K562 (cell line): Measurements from ENCODE around the gene FADS6. TPM values are rescaled to one million over a fixed set of nuclear protein-coding genes. Genes with fewer than 3 reads are reported as not detected.

ENCODE experiments used
- BCOR ChIP-seq: fragments of 450-650 bp; IDR thresholded peaks from 2 replicates; pipeline ENCODE4 v1.6.1; 2016
- CEBPB ChIP-seq: fragments of 450-650 bp; IDR thresholded peaks from 2 replicates; pipeline ENCODE4 v1.6.1; 2016; ENCODE audit warnings: missing genetic modification characterization, missing compliant biosample characterization
- CHD4 ChIP-seq: fragments of 200-600 bp; sonication (generic); IDR thresholded peaks from 3 replicates; pipeline ENCODE4 v1.6.1; 2012; ENCODE audit warnings: low read depth, mild to moderate bottlenecking, mixed read lengths, low read length, inconsistent platforms; ENCODE audit not compliant: insufficient read depth, insufficient replicate concordance, poor library complexity, severe bottlenecking
- CTCFL ChIP-seq: IDR thresholded peaks from 2 replicates; pipeline ENCODE4 v1.6.1; 2011; ENCODE audit warnings: borderline replicate concordance, low read depth, mild to moderate bottlenecking, moderate library complexity, low read length; ENCODE audit not compliant: insufficient read depth, poor library complexity, severe bottlenecking
- EP400 ChIP-seq: fragments of 450-650 bp; IDR thresholded peaks from 2 replicates; pipeline ENCODE4 v1.6.1; 2017; ENCODE audit warnings: antibody characterized with exemption, mild to moderate bottlenecking, moderate library complexity
- FOXJ2 ChIP-seq: fragments of 200-800 bp; sonication (Bioruptor generic); IDR thresholded peaks from 2 replicates; pipeline ENCODE4 v1.6.1; 2016; ENCODE audit warnings: missing genetic modification characterization, missing compliant biosample characterization
- HDGF ChIP-seq: fragments of 450-650 bp; IDR thresholded peaks from 2 replicates; pipeline ENCODE4 v1.6.1; 2016
- HSF4 ChIP-seq: fragments of 250-450 bp; sonication (Bioruptor Pico); IDR thresholded peaks from 2 replicates; pipeline ENCODE4 v2.1.2; 2022; ENCODE audit warnings: mild to moderate bottlenecking, moderate library complexity, borderline replicate concordance
- ILF3 ChIP-seq: fragments of 450-650 bp; IDR thresholded peaks from 2 replicates; pipeline ENCODE4 v1.6.1; 2018; ENCODE audit warnings: antibody characterized with exemption, mild to moderate bottlenecking, moderate library complexity, borderline replicate concordance
- MTA2 ChIP-seq: fragments of 450-650 bp; IDR thresholded peaks from 2 replicates; pipeline ENCODE4 v1.6.1; 2016; ENCODE audit warnings: low read depth
- NCOR1 ChIP-seq: fragments of 450-650 bp; IDR thresholded peaks from 2 replicates; pipeline ENCODE4 v1.6.1; 2016; ENCODE audit warnings: mild to moderate bottlenecking, moderate library complexity
- NELFE ChIP-seq: IDR thresholded peaks from 2 replicates; pipeline ENCODE4 v1.6.1; 2011; ENCODE audit warnings: mild to moderate bottlenecking; ENCODE audit not compliant: insufficient read depth, insufficient read length
- NFXL1 ChIP-seq: fragments of 450-650 bp; formaldehyde crosslinking; IDR thresholded peaks from 2 replicates; pipeline ENCODE4 v1.4.0; 2021; ENCODE audit warnings: mild to moderate bottlenecking
- PBX2 ChIP-seq, 2 experiments: IDR thresholded peaks in 1 of 2; conservative IDR thresholded peaks in 1 of 2; 2 replicates each; pipeline ENCODE4 v1.6.1; 2016; ENCODE audit warnings: low read depth in 2 of 2, mild to moderate bottlenecking in 1 of 2, missing compliant biosample characterization in 1 of 2, missing genetic modification characterization in 1 of 2, moderate library complexity in 1 of 2
- POLR3A ChIP-seq: IDR thresholded peaks from 2 replicates; pipeline ENCODE4 v1.6.1; 2011; ENCODE audit warnings: borderline replicate concordance, mild to moderate bottlenecking, moderate library complexity; ENCODE audit not compliant: insufficient read length, insufficient read depth; ENCODE audit errors: extremely low read depth
- RBM25 ChIP-seq: fragments of 200-400 bp; formaldehyde crosslinking; IDR thresholded peaks from 2 replicates; pipeline ENCODE4 v1.6.1; 2018; ENCODE audit warnings: low read length, low read depth, moderate library complexity; ENCODE audit not compliant: severe bottlenecking
- RFX5 ChIP-seq: IDR thresholded peaks from 2 replicates; pipeline ENCODE4 v1.6.1; 2011; ENCODE audit warnings: low read depth, mild to moderate bottlenecking, improper control_type of control experiment, low read length
- SMARCA5 ChIP-seq: fragments of 450-650 bp; IDR thresholded peaks from 2 replicates; pipeline ENCODE4 v1.6.1; 2016
- ZBTB34 ChIP-seq: fragments of 250-450 bp; sonication (Bioruptor Pico); IDR thresholded peaks from 2 replicates; pipeline ENCODE4 v1.8.0; 2021; ENCODE audit warnings: mild to moderate bottlenecking, moderate library complexity
- ZC3H11A ChIP-seq: IDR thresholded peaks from 2 replicates; pipeline ENCODE4 v1.6.1; 2012; ENCODE audit warnings: low read depth, low read length, improper control_type of control experiment
- ZNF347 ChIP-seq: fragments of 450-650 bp; formaldehyde crosslinking; IDR thresholded peaks from 2 replicates; pipeline ENCODE4 v1.4.0; 2020; ENCODE audit warnings: low read depth, mild to moderate bottlenecking, moderate library complexity
- ZNF512 ChIP-seq: IDR thresholded peaks from 2 replicates; pipeline ENCODE4 v1.6.1; 2016; ENCODE audit warnings: missing genetic modification characterization, missing compliant biosample characterization
- ZNF695 ChIP-seq: fragments of 450-650 bp; formaldehyde crosslinking; IDR thresholded peaks from 2 replicates; pipeline ENCODE4 v1.4.0; 2020; ENCODE audit warnings: mild to moderate bottlenecking, moderate library complexity
- polyA plus RNA-seq, 8 experiments: library from polyadenylated mRNA; depleted of rRNA in 4 of 8; stranded (reverse) in 5 of 8; unstranded in 3 of 8; fragments of >200 nt; fragmentation: Nextera tagmentation in 2 of 8; fragmentation: Illumina TruSeq in 1 of 8; extraction: Ambion mirVana in 2 of 8; extraction: Trizol in 1 of 8; gene quantifications; 2 replicates each; pipeline versions ENCODE4 v1.2.1 to v1.2.3, GENCODE V29; 2011 to 2014; ENCODE audit warnings: inconsistent platforms in 1 of 8, missing spikeins in 1 of 8
- total RNA-seq, 7 experiments: library from RNA; depleted of rRNA in 6 of 7; stranded (reverse); fragments of >200 nt in 6 of 7; fragmentation: Illumina TruSeq in 2 of 7; extraction: Trizol in 2 of 7; gene quantifications; 2 replicates each; pipeline versions ENCODE4 v1.2.1 to v1.2.3, GENCODE V29; 2011 to 2021; ENCODE audit warnings: low replicate concordance in 1 of 7

FADS6 gene
- total and polyA plus RNA-seq, 9 of the 15 experiments (the other 6 are each of a cell fraction or from before 2014, with no cell fraction given) = 0.18 to 0.22 TPM; not detected in 7

- TF ChIP-seq NCOR1 = no peak
- no peak for TF ChIP-seq ILF3
- TF ChIP-seq HDGF = no peak
- no peak for TF ChIP-seq RFX5
- TF ChIP-seq CHD4 = no peak
- peak; percentile 36; the same call in 1 of the 2 replicates for TF ChIP-seq SMARCA5
- TF ChIP-seq ZBTB34 = no peak
- TF ChIP-seq FOXJ2 (tag) = no peak
- TF ChIP-seq ZC3H11A = no peak
- no peak for TF ChIP-seq MTA2
- peak; percentile 67 for TF ChIP-seq RBM25
- TF ChIP-seq PBX2 (CRISPR knock-in tag; IDR thresholded peaks at IDR 0.05; ENCODE audit: low read depth) = no peak
- no peak for TF ChIP-seq PBX2 (tag; conservative IDR thresholded peaks at IDR 0.05; ENCODE audit: low read depth)
- TF ChIP-seq CTCFL = no peak
- no peak for TF ChIP-seq HSF4 (CRISPR knock-in tag)
- TF ChIP-seq ZNF695 (CRISPR knock-in tag) = no peak
- TF ChIP-seq ZNF347 (CRISPR knock-in tag) = no peak
- TF ChIP-seq NELFE = no peak
- TF ChIP-seq CEBPB (tag) = peak; percentile 26; the same call in 1 of the 2 replicates
- TF ChIP-seq NFXL1 (CRISPR knock-in tag) = no peak
- TF ChIP-seq BCOR = peak; percentile 73
- TF ChIP-seq ZNF512 = no peak
- no peak for TF ChIP-seq EP400
- no peak for TF ChIP-seq POLR3A
Observed at GRCh38 chr17:74855323-74855722, 38.1 kb downstream of the FADS6 start (continued).
